HepG2 (cell line): Measurements from ENCODE around the gene ALCAM. TPM values are rescaled to one million over a fixed set of nuclear protein-coding genes. Genes with fewer than 3 reads are reported as not detected.

Experiments used
- ATAC-seq: fragments of 200-7000 bp; cut with Tn5 transposase; 3 replicates; pipeline ENCODE4 v1.9.1; 2020; ENCODE audit warnings: mild to moderate bottlenecking, moderate library complexity
- BruUV-seq: library from RNA; stranded (reverse); fragments of 400-500 nt; replicated peaks from 2 replicates; lab custom pipeline; 2021; lab: Mats Ljungman, UMichigan
- CTCF ChIA-PET: fragments of 300-600 bp; formaldehyde crosslinking; extraction: SDS; loops from one replicate; lab custom pipeline; 2021; ENCODE audit warnings: low total read pairs, inconsistent platforms, low intra/inter-chr PET ratio; lab: Yijun Ruan, JAX
- POLR2A ChIA-PET: fragments of 350-600 bp; sonication (Branson Sonifier 250); formaldehyde crosslinking; loops from one replicate; lab custom pipeline; 2020; ENCODE audit warnings: antibody characterized with exemption, inconsistent platforms; lab: Yijun Ruan, JAX
- DNase-seq: peaks from one replicate; pipeline ENCODE4 v3.0.0-alpha.2; 2015; ENCODE audit warnings: low spot score
- FAIRE-seq: peaks from 3 replicates; lab custom pipeline; 2011; peaks lifted over from hg19 to GRCh38; lab: Jason Lieb, UNC
- H2AFZ ChIP-seq: one replicate; pipeline ENCODE4 v1.6.1; 2011; ENCODE audit warnings: low read length, inconsistent platforms
- H3K27ac ChIP-seq: fragments of 300-600 bp; 3 replicates; pipeline ENCODE4 v1.8.0; 2011; ENCODE audit warnings: mixed run types, mild to moderate bottlenecking, mixed read lengths, low read length, inconsistent platforms; ENCODE audit not compliant: insufficient read depth; ENCODE audit errors: extremely low read length
- H3K27me3 ChIP-seq, 2 experiments: fragments of 200-600 bp in 1 of 2; 2 replicates in 1 of 2; 3 replicates in 1 of 2; pipeline versions ENCODE4 v1.6.0 to v1.8.0; 2011; ENCODE audit warnings: low read length in 2 of 2, mild to moderate bottlenecking in 2 of 2, moderate library complexity in 2 of 2, inconsistent platforms in 1 of 2; ENCODE audit not compliant: insufficient read depth in 2 of 2, control insufficient read depth in 1 of 2
- H3K36me3 ChIP-seq, 2 experiments: fragments of 200-600 bp in 1 of 2; replicated peaks in 1 of 2; 2 replicates in 1 of 2; 3 replicates in 1 of 2; pipeline versions ENCODE4 v1.5.1 to v1.8.0; 2011; ENCODE audit warnings: low read length in 2 of 2, inconsistent platforms in 1 of 2; ENCODE audit not compliant: insufficient read depth in 2 of 2, control insufficient read depth in 1 of 2
- H3K4me1 ChIP-seq: 2 replicates; pipeline ENCODE4 v1.5.1; 2012; ENCODE audit warnings: low read length, inconsistent platforms; ENCODE audit not compliant: insufficient read depth
- H3K4me2 ChIP-seq: 2 replicates; pipeline ENCODE4 v1.6.0; 2011; ENCODE audit warnings: low read depth, low read length, inconsistent platforms
- H3K4me3 ChIP-seq, 3 experiments: fragments of 200-600 bp in 1 of 3; sonication (generic), shearing (Covaris generic) in 1 of 3; replicated peaks in 1 of 3; 2 replicates each; pipeline ENCODE4 v1.5.1; 2011 to 2016; ENCODE audit warnings: low read length in 3 of 3, inconsistent platforms in 2 of 3, low read depth in 2 of 3, mild to moderate bottlenecking in 2 of 3, control low read depth in 1 of 3, mixed read lengths in 1 of 3; ENCODE audit not compliant: insufficient read depth in 1 of 3
- H3K79me2 ChIP-seq: one replicate; pipeline ENCODE4 v1.6.1; 2011; ENCODE audit warnings: low read length, inconsistent platforms; ENCODE audit not compliant: insufficient read depth
- H3K9ac ChIP-seq: 2 replicates; pipeline ENCODE4 v1.6.0; 2011; ENCODE audit warnings: mild to moderate bottlenecking, low read depth, low read length, inconsistent platforms; ENCODE audit not compliant: insufficient read depth
- H3K9me3 ChIP-seq: 2 replicates; pipeline ENCODE4 v1.5.1; 2012; ENCODE audit warnings: mild to moderate bottlenecking, low read length
- H4K20me1 ChIP-seq: 2 replicates; pipeline ENCODE4 v1.6.0; 2011; ENCODE audit warnings: inconsistent platforms, mild to moderate bottlenecking, low read length, moderate library complexity; ENCODE audit not compliant: insufficient read depth
- CENPBD1 ChIP-seq: sonication (generic); formaldehyde crosslinking; IDR thresholded peaks from 2 replicates; pipeline ENCODE4 v1.8.0; 2022; ENCODE audit warnings: missing genetic modification reagents, low read depth, mild to moderate bottlenecking, borderline replicate concordance
- HHEX ChIP-seq: IDR thresholded peaks from 2 replicates; pipeline ENCODE4 v1.6.1; 2016; ENCODE audit warnings: control low read depth
- NONO ChIP-seq, 2 experiments: fragments of 450-650 bp in 1 of 2; sonication (generic) in 1 of 2; formaldehyde crosslinking in 1 of 2; IDR thresholded peaks in 1 of 2; conservative IDR thresholded peaks in 1 of 2; 2 replicates each; pipeline versions ENCODE4 v1.6.1 to v1.8.0; 2017 to 2022; ENCODE audit warnings: mild to moderate bottlenecking in 1 of 2, missing genetic modification reagents in 1 of 2, moderate library complexity in 1 of 2
- NRL ChIP-seq: sonication (generic); formaldehyde crosslinking; IDR thresholded peaks from 2 replicates; pipeline ENCODE4 v1.5.0; 2020; ENCODE audit warnings: missing genetic modification reagents, mild to moderate bottlenecking, moderate library complexity, borderline replicate concordance
- SALL1 ChIP-seq: sonication (generic); formaldehyde crosslinking; IDR thresholded peaks from 2 replicates; pipeline ENCODE4 v1.8.0; 2022; ENCODE audit warnings: mild to moderate bottlenecking, missing genetic modification reagents
- ZHX1 ChIP-seq: sonication (generic); formaldehyde crosslinking; IDR thresholded peaks from 2 replicates; pipeline ENCODE4 v1.8.1; 2022; ENCODE audit warnings: low read depth, mild to moderate bottlenecking, missing genetic modification reagents
- ZNF33A ChIP-seq: sonication (generic); formaldehyde crosslinking; IDR thresholded peaks from 2 replicates; pipeline ENCODE4 v1.5.1; 2020; ENCODE audit warnings: missing genetic modification reagents, mild to moderate bottlenecking, moderate library complexity, borderline replicate concordance
- ZNF746 ChIP-seq: sonication (generic); formaldehyde crosslinking; IDR thresholded peaks from 2 replicates; pipeline ENCODE4 v1.8.0; 2022; ENCODE audit warnings: mild to moderate bottlenecking, missing genetic modification reagents
- WGBS: methylation state at CpG from one replicate; pipeline ENCODE4 v1.1.6; 2017; ENCODE audit warnings: low lambda C conversion rate; 5-methylcytosine and 5-hydroxymethylcytosine counted together
- in situ Hi-C: cut with HindIII; loops from 2 replicates; pipeline ENCODE4 v1.10.0; 2017; ENCODE audit warnings: low pct_unique_long_range_greater_than_20kb; ENCODE audit not compliant: extremely low pct_ligation_motif_present
- intact Hi-C: fragments of 100-400 bp; cut with micrococcal nuclease; formaldehyde crosslinking; loops from one replicate; pipeline ENCODE4 v1.10.0; 2022; ENCODE audit not compliant: unreplicated experiment
- polyA plus RNA-seq, 8 experiments: library from polyadenylated mRNA; depleted of rRNA in 3 of 8; stranded (reverse) in 7 of 8; unstranded in 1 of 8; fragments of >200 nt; fragmentation: Illumina TruSeq in 4 of 8; extraction: Trizol in 4 of 8; gene quantifications; 2 replicates each; pipeline versions ENCODE4 v1.2.1 to v1.2.3, GENCODE V29; 2011 to 2016; ENCODE audit warnings: low read depth in 4 of 8, missing spikeins in 1 of 8, mixed read lengths in 1 of 8; ENCODE audit not compliant: insufficient read depth in 1 of 8
- total RNA-seq, 5 experiments: library from RNA; depleted of rRNA; stranded (reverse); fragments of >200 nt; fragmentation: Illumina TruSeq; extraction: Trizol; gene quantifications; 2 replicates each; pipeline ENCODE4 v1.2.3, GENCODE V29; 2016; ENCODE audit warnings: low read depth in 1 of 5
- TF ChIP-seq, protein P1 (sequence below): sonication (generic); formaldehyde crosslinking; IDR thresholded peaks from 2 replicates; pipeline ENCODE4 v1.4.0; 2020; ENCODE audit warnings: missing genetic modification reagents
- TF ChIP-seq, protein P2 (sequence below): sonication (generic); formaldehyde crosslinking; IDR thresholded peaks from 2 replicates; pipeline ENCODE4 v1.5.1; 2020; ENCODE audit warnings: missing genetic modification reagents, mild to moderate bottlenecking, borderline replicate concordance

Gene ALCAM
- total and polyA plus RNA-seq, 2 of the 13 experiments (the other 11 are each of a cell fraction or from before 2014, with no cell fraction given), result 26.0 to 33.1 TPM

- TF ChIP-seq, protein P1, sequence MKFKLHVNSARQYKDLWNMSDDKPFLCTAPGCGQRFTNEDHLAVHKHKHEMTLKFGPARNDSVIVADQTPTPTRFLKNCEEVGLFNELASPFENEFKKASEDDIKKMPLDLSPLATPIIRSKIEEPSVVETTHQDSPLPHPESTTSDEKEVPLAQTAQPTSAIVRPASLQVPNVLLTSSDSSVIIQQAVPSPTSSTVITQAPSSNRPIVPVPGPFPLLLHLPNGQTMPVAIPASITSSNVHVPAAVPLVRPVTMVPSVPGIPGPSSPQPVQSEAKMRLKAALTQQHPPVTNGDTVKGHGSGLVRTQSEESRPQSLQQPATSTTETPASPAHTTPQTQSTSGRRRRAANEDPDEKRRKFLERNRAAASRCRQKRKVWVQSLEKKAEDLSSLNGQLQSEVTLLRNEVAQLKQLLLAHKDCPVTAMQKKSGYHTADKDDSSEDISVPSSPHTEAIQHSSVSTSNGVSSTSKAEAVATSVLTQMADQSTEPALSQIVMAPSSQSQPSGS, result no peak
These were observed 1.1 kb upstream of the ALCAM start (continued) for GRCh38 chr3:105365391-105366325.

- ChIA-PET CTCF (interaction anchor here (1.2 kb wide), 1 partner anchor 771 kb away, joined by 3 read pairs; no protein-coding TSS in a partner anchor), POLR2A (interaction anchor here (0.6 to 7.5 kb wide), 5 partner anchors 9 to 137 kb away, joined by 3 to 99 read pairs (median 3); no protein-coding TSS in a partner anchor)
- WGBS, result 2% methylated on average over 15 of the region's 29 CpGs
- no TSS peak for BruUV-seq
- Histone ChIP-seq H3K79me2 (peaks cover 50% of the 10 kb centered on the region), H3K27ac (peak overlapping the region; percentile 90), H3K4me2 (peak overlapping the region; percentile 93), H3K4me3 (peak overlapping the region; percentile 81 to 91 (median 86)), H3K4me1 (peaks cover 32% of the 10 kb centered on the region), H3K9me3 (no peaks in the 10 kb centered on the region), H4K20me1 (no peaks in the 10 kb centered on the region), H3K9ac (peak overlapping the region; percentile 93), H2AFZ (no peak overlapping the region), H3K27me3 (no peaks in the 10 kb centered on the region; a peak in 1 of 5 replicates), H3K36me3 (no peaks in the 10 kb centered on the region)
- intact Hi-C loops, result loop anchor here (2.0 to 10.0 kb wide), 4 partner anchors 262 to 805 kb away; no protein-coding TSS in a partner anchor
- in situ Hi-C loops, result loop anchor here (5.0 to 25.0 kb wide), 2 partner anchors 145 to 755 kb away; no protein-coding TSS in a partner anchor
- FAIRE-seq (no peak), DNase-seq (no peak), ATAC-seq (peak; percentile 22)
- TF ChIP-seq, protein P2, sequence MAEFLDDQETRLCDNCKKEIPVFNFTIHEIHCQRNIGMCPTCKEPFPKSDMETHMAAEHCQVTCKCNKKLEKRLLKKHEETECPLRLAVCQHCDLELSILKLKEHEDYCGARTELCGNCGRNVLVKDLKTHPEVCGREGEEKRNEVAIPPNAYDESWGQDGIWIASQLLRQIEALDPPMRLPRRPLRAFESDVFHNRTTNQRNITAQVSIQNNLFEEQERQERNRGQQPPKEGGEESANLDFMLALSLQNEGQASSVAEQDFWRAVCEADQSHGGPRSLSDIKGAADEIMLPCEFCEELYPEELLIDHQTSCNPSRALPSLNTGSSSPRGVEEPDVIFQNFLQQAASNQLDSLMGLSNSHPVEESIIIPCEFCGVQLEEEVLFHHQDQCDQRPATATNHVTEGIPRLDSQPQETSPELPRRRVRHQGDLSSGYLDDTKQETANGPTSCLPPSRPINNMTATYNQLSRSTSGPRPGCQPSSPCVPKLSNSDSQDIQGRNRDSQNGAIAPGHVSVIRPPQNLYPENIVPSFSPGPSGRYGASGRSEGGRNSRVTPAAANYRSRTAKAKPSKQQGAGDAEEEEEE, result 0 out of 2 replicates have a peak, but pooled peaks have one; percentile 24
- TF ChIP-seq NONO (IDR thresholded peaks at IDR 0.05) (no peak), NONO (CRISPR knock-in tag; conservative IDR thresholded peaks at IDR 0.05) (no peak), HHEX (CRISPR knock-in tag) (no peak), ZNF746 (no peak), CENPBD1 (CRISPR knock-in tag) (0 out of 2 replicates have a peak, but pooled peaks have one; percentile 41), ZHX1 (CRISPR knock-in tag) (no peak), ZNF33A (CRISPR knock-in tag) (no peak), SALL1 (CRISPR knock-in tag) (no peak), NRL (CRISPR knock-in tag) (0 out of 2 replicates have a peak, but pooled peaks have one; percentile 3)
These were observed 325 bp downstream of the ALCAM start for GRCh38 chr3:105367063-105367405.
